ENCODE data around the gene KPNA6.
A peak's percentile ranks its signal among the peaks of the same experiment; 100 is the strongest.
"Not testable (repeated sequence)": the region's sequence is repeated elsewhere in the genome, so short reads cannot be mapped to it uniquely, and the experiment has no call there.

KPNA6 gene

GRCh38 chr1:32107742-32108661 lies at the start of gene KPNA6:
TSS of gene KPNA6 (plus strand) at chr1:32108056. CDS start at chr1:32108131, 75 bp downstream.
- ATAC-seq (peak; percentile 81), DNase-seq (peak; percentile 86)

- ATAC-seq (no peak), DNase-seq (no peak)
Measured at GRCh38 chr1:32060914-32061313, 46.9 kb upstream of the KPNA6 start.

GRCh38 chr1:32062867-32063230 lies 45.0 kb upstream of the KPNA6 start:
- DNase-seq: no peak
- ATAC-seq: no peak

- no peak for DNase-seq
- no peak for ATAC-seq
Measured at GRCh38 chr1:32063261-32063681, 44.6 kb upstream of the KPNA6 start.

GRCh38 chr1:32065613-32066488 lies 42.0 kb upstream of the KPNA6 start:
- DNase-seq: not testable (repeated sequence)
- peak; percentile 7 for ATAC-seq

- ATAC-seq: peak; percentile 25
- DNase-seq: no peak
Measured at GRCh38 chr1:32066489-32066873, 41.4 kb upstream of the KPNA6 start.

DNA sequence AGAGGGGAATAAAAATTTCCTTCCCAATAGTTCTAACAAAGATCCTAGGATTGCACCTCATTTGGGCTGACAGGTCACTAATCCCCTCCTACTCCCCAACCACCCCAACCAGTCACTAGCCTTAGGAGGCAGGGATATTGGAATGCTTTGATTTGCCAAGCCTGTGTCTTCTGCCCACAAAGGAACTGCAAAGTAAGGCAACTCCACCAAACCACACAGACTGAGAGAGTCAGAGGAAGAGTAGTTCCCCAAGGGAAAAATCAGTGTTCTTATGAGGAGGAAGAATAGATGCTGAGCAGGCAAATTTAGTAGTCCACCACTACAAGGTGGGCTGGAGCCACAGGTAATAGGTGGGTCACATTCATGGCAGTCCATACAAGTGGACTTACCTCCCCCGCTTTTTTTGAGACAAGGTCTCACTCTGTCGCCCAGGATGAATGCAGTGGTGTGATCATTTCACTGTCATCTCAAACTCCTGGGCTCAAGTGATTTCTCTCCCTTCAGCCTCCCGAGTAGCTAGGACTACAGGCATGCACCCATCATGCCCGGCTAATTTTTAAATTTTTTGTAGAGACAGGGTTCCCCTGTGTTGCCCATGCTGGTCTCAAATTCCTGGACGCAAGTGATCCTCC lies 38.8 kb upstream of the KPNA6 start:
- DNase-seq: no peak
- ATAC-seq: no peak

- DNase-seq (no peak), ATAC-seq (no peak)
Measured at GRCh38 chr1:32071758-32072621, 35.9 kb upstream of the KPNA6 start.

DNA sequence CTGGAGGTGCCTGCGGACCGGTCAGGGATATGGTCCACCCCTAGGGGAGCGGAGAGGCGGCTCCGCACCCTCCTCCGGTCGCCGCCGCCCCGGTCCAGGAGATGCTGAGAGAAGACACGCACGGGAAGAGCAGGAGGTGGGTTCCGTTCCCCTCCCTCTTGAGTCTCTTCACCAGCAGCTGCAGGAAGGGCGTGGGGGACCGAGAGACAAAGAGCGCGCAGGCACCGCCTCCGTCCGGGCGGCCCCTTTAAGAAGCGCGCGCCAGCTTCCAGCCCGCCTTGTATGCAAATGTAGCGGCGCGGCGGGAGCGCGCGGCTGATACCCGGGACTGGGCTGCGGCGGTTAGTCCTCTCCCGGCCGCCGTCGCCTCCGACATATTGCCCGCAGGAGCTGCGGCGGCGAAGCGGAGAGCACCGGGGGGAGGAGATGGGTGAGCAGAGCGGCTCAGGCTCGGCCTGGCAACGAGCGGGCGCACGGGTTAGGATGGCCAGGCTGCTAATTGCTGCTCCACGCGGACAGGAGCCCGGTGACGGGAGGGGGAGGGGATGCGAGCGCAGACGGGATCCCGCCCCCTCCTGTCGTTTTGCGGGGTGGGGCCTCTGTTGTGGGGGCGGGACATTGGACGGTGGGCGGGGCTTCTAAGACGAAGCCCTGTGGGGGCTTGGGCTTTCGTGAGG lies 35.1 kb upstream of the KPNA6 start, which contains the start of gene TMEM39B:
Gene TMEM39B, plus strand, starts transcription at position 318 of the 677 bp plus-strand sequence. Its CDS starts 109 bp downstream, at position 427.
- peak; percentile 93 for DNase-seq
- peak; percentile 93 for ATAC-seq

GRCh38 chr1:32073299-32074229 lies 34.3 kb upstream of the KPNA6 start:
- ATAC-seq: no peak

GRCh38 chr1:32074841-32075240 lies 33.0 kb upstream of the KPNA6 start:
- ATAC-seq: no peak
- DNase-seq: no peak

More at GRCh38 chr1:32073299-32074229, 34.3 kb upstream of the KPNA6 start:
- DNase-seq: no peak

DNA sequence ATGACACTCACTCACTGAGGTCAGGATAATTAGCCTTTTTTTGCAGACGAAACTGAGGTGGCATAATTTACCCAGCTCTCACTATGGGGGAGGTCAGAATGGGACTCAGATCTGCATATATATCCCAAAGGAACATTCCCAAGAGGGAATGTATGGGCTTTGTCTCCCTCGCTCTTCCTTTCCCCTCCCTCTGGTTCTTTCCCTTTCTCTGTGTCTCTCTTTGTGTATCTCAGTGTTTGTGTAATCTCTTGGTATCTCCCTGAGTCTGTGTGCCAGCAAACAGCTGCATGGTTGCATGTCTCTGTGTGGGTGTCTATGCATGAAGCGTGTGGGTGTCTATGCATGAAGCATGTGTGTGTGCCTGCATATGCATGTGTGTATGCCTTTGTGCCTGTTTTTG lies 30.4 kb upstream of the KPNA6 start:
- DNase-seq: no peak
- no peak for ATAC-seq

- DNase-seq (no peak), ATAC-seq (no peak)
Measured at GRCh38 chr1:32082022-32082421, 25.8 kb upstream of the KPNA6 start.

DNA sequence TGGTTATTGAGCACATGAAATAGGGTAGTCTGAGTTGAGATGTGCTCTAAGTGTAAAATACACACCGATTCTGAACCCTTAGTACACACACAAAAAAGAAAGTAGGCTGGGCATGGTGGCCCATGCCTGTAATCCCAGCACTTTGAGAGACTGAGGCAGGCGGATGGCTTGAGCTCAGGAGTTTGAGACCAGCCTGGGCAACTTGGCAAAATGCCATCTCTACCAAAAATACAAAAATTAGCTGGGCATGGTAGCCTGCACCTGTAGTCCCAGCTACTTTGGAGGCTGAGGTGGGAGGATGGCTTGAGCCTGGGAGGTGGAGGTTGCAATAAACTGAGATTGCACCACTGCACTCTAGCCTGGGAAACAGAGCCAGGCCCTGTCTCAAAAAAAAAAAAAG lies 21.5 kb upstream of the KPNA6 start:
- ATAC-seq, DNase-seq: not testable (repeated sequence)

DNA sequence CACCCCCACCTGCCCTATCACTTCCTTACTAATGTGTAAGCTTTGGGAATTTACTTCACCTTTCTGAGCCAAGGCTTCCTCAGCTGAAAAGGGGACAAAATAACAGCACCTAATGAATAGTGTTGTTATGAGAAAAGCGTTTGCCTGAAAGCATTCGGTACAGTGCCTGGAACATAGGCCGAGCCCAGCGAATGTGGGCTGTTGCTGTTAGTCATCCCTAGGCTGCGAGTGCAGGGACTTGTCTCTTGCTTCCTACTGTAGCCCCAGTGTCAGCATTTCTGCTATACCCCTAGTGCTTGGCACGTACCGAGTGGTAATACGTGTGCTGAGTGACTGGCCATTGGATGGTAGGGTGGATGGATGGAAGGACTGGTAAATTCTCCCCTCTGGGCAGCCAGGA lies 16.7 kb upstream of the KPNA6 start:
- no peak for DNase-seq
- ATAC-seq: no peak

GRCh38 chr1:32091591-32091990 lies 16.3 kb upstream of the KPNA6 start:
- no peak for ATAC-seq
- no peak for DNase-seq

DNA sequence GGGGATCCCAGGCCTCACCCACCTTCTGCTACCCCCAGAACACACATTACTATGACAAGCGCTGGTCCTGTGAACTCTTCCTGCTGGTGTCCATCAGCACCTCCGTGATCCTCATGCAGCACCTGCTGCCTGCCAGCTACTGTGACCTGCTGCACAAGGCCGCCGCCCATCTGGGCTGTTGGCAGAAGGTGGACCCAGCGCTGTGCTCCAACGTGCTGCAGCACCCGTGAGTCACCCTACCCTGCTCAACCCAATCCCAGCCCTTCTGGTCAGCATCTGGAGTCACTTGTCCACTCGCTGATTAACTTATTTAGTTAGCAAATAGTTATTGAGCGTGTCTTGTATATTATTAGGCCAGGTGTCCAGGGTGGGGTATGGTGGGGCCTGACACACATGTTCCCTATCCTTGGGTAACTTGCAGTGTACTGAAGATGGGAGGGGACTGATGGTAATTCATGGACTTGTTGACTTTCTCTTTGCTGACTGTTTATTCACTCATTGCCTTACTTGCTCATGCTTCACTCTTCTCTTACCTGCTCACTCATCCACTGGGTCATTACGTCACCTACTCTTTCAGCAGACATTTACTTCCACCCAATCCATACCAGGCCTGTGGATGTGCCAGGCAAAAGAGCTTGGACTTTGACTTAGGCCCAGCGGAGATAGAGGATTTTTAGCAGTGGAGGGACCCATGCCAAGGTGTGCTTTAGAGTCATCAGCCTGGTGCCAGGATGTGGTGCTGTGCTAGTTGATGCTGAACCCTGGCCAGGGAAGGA lies 12.9 kb upstream of the KPNA6 start:
- no peak for DNase-seq
- ATAC-seq: no peak

GRCh38 chr1:32099426-32099825 lies 8.4 kb upstream of the KPNA6 start:
- ATAC-seq (no peak), DNase-seq (no peak)

- DNase-seq (no peak), ATAC-seq (no peak)
Measured at GRCh38 chr1:32100359-32100758, 7.5 kb upstream of the KPNA6 start.
